SU-DHL-6 (cell line): ENCODE results near the gene MS4A6E.

Source experiments
- EZH2phosphoT487 ChIP-seq: fragments of 200-600 bp; sonication (generic), shearing (Covaris generic); conservative IDR thresholded peaks from 2 replicates; pipeline ENCODE4 v1.6.1; 2018; ENCODE audit warnings: mild to moderate bottlenecking, antibody characterized with exemption, low read length, moderate library complexity, mixed read lengths
- TF ChIP-seq, protein P1 (sequence below): fragments of 200-600 bp; sonication (generic); IDR thresholded peaks from one replicate; pipeline ENCODE4 v1.5.1; 2017; ENCODE audit warnings: antibody characterized with exemption, mild to moderate bottlenecking, low read length, moderate library complexity; ENCODE audit not compliant: insufficient read depth, poor library complexity, severe bottlenecking

DNA sequence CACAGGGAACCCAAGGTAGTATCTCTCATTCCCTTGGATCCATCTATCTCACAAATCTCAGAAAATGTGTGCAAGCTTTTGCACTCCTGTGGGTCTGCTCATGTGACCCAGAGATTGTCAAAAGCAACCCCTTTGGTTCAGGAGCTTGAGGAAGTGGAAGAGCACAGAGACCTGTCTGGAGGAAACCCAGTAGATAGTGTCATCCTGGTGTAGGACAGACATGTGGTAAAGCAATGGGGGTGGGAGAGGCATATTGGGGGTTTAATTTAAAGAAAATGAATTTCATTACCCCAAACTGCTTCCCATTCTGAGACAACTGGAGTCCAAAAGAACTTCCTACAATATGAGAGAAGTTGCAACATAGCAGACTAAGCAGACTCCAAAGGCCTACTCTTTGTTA, 63.4 kb downstream of the MS4A6E start:
- TF ChIP-seq, protein P1, sequence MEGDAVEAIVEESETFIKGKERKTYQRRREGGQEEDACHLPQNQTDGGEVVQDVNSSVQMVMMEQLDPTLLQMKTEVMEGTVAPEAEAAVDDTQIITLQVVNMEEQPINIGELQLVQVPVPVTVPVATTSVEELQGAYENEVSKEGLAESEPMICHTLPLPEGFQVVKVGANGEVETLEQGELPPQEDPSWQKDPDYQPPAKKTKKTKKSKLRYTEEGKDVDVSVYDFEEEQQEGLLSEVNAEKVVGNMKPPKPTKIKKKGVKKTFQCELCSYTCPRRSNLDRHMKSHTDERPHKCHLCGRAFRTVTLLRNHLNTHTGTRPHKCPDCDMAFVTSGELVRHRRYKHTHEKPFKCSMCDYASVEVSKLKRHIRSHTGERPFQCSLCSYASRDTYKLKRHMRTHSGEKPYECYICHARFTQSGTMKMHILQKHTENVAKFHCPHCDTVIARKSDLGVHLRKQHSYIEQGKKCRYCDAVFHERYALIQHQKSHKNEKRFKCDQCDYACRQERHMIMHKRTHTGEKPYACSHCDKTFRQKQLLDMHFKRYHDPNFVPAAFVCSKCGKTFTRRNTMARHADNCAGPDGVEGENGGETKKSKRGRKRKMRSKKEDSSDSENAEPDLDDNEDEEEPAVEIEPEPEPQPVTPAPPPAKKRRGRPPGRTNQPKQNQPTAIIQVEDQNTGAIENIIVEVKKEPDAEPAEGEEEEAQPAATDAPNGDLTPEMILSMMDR: no peak
- no peak for TF ChIP-seq EZH2phosphoT487
